Hindlimb muscle (tissue), 1 donor: Measurements from ENCODE around the gene CLNK. TPM values are rescaled to one million over a fixed set of nuclear protein-coding genes. Genes with fewer than 3 reads are reported as not detected.

ENCODE experiments used
- DNase-seq: peaks from one replicate; pipeline ENCODE4 v3.0.0-alpha.2; 2013
- polyA plus RNA-seq: library from polyadenylated mRNA; unstranded; fragments of 120-200 nt; gene quantifications from one replicate; pipeline ENCODE4 v1.2.1, GENCODE V29; 2013; ENCODE audit not compliant: insufficient read length

CLNK gene, protein sequence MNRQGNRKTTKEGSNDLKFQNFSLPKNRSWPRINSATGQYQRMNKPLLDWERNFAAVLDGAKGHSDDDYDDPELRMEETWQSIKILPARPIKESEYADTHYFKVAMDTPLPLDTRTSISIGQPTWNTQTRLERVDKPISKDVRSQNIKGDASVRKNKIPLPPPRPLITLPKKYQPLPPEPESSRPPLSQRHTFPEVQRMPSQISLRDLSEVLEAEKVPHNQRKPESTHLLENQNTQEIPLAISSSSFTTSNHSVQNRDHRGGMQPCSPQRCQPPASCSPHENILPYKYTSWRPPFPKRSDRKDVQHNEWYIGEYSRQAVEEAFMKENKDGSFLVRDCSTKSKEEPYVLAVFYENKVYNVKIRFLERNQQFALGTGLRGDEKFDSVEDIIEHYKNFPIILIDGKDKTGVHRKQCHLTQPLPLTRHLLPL
- 0.30 TPM for polyA plus RNA-seq

GRCh38 chr4:10684631-10685030 lies at the start of gene CLNK:
Gene CLNK, minus strand, starts transcription at chr4:10684768. Its CDS starts 16,899 bp downstream, at chr4:10667869.
- no peak for DNase-seq

- no peak for DNase-seq
Measured at GRCh38 chr4:10733481-10734062, 49.0 kb upstream of the CLNK start.

GRCh38 chr4:10732914-10733415 lies 48.4 kb upstream of the CLNK start:
- DNase-seq, result no peak

GRCh38 chr4:10732235-10732913 lies 47.8 kb upstream of the CLNK start:
- DNase-seq, result no peak

- no peak for DNase-seq
Measured at GRCh38 chr4:10731690-10732089, 47.1 kb upstream of the CLNK start.

GRCh38 chr4:10731162-10731561 lies 46.6 kb upstream of the CLNK start:
- no peak for DNase-seq

- DNase-seq, result no peak
Measured at GRCh38 chr4:10730590-10730989, 46.0 kb upstream of the CLNK start.

GRCh38 chr4:10730019-10730418 lies 45.5 kb upstream of the CLNK start:
- DNase-seq, result no peak

DNA sequence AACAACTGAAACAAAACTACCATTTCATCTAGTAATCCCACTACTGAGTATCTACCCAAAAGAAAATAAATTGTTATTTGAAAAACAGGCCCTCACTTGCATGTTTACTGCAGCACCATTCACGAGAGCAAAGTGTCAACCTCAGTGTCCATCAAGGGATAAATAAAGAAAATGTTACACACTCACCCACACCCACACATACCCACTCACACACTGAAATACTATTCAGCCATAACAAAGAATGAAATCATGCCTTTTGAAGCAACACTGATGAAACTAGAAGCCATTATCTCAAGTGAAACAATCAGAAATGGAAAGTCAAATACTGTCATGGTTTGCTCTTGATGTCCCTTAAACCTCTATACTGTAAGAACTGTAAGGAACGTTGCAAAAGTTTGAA lies 44.8 kb upstream of the CLNK start:
- no peak for DNase-seq

DNA sequence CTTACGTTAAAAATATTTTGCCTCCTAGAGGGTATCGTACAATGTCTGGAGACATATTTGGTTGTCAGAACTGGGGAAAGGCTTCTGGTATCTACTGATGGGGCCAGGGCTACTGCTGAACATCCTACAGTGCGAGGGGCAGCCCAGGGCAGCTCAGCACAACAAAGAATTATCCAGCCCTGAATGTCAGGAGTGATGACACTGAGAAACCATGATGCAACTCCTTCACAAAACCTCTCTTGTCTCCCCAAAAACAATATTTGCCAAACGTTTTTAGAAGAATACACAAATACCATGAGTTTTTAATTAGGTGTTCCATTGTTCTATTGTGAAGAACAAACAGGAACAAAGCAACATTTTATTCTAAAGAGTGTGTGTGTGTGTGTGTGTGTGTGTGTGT lies 43.4 kb upstream of the CLNK start:
- DNase-seq, result no peak

GRCh38 chr4:10727140-10727880 lies 42.7 kb upstream of the CLNK start:
- no peak for DNase-seq

DNA sequence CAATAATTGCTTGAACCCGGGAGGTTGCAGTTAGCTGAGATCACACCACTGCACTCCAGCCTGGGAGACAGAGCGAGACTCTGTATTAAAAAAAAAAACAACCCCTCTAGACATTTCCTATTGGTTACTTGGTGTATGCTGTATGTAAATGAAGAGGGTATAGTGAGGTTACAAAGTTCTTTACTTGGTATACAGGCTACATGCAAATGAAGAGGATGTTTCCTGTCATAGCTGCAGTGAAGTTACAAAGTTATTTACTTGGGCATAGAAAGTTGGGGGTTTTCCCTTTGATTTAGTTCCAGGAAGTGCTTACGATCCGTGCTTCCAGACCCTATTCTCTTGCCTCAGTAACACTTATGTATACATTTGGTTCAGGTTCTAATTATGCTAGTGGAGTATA lies 38.4 kb upstream of the CLNK start:
- DNase-seq, result no peak

- DNase-seq, result no peak
Measured at GRCh38 chr4:10721616-10722015, 37.0 kb upstream of the CLNK start.

DNA sequence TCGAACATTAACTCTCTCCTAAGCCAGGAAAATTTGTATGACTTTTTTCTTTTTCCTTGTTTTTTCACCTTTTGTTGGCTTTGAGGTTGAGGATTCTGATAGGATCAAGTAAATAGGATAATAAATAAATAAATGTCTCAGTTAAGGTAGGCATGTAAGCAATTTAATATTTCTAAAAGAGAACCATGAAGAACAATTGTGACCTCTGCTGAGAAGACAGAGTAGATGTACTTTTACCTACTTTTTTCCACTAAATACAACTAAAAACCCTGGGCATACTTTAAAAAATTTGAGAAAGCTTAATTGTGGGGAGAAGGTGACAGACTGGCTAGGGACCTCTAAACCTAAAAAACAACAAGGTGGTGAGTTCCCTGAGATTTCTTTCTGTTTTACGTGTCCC lies 31.6 kb upstream of the CLNK start:
- DNase-seq, result no peak

DNA sequence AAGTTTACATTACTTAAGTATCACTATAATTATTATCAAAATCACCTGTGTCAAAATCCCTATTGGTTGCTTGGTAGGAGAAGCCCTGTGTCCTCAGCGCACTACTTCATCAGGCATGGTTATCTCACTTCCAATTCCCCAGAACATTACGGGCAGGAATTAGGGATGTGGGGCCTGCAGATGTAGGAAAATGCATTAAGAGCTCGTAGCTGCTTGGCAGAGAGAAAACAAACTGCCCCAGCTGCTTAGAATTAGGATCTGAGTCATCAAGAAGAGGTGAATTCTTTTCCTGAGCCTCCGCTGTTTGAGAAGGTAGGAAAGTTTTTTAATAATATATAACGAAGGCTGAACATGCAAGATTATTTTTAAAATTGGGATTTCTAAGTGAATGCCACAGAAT lies 31.1 kb upstream of the CLNK start:
- peak; percentile 15 for DNase-seq

GRCh38 chr4:10715135-10715534 lies 30.6 kb upstream of the CLNK start:
- DNase-seq, result no peak

- no peak for DNase-seq
Measured at GRCh38 chr4:10713591-10713990, 29.0 kb upstream of the CLNK start.

DNA sequence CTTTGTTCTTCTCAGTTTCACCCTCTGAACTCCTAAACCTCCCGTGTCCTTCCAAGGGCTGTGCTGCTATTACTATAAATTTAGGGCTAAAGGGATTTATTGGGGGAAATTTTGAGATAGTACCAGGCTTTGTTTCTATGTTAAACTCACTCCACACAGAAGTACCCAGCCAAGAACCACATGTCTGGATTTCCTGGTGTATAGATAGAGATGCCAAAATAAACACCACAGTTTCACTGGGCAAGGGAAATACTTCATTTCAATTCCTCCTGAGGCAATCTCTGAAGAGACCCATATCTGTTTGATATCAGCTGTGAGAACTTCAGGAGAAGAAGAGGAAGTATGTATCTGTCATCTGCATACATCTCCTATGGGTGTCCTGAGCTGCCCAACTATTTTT lies 21.7 kb upstream of the CLNK start:
- DNase-seq, result no peak

DNA sequence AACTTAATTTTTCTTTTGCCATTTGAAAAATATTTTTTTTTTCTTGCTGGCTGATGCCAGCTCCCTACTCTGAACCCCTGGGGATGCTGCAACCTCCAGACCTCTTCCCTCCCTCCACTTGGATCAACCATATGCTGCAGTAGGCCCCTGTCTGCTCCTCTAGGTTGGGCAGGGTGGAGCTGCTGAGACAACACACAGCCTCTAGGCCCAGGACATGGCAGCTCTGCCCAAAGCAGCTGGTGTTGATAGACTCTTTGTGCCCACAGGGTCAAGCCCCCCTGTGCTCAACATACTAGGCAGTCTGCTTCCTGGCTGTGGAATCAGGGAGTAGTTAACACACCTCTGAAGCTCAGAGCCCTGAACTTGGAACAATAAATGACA lies 19.9 kb upstream of the CLNK start:
- no peak for DNase-seq

DNA sequence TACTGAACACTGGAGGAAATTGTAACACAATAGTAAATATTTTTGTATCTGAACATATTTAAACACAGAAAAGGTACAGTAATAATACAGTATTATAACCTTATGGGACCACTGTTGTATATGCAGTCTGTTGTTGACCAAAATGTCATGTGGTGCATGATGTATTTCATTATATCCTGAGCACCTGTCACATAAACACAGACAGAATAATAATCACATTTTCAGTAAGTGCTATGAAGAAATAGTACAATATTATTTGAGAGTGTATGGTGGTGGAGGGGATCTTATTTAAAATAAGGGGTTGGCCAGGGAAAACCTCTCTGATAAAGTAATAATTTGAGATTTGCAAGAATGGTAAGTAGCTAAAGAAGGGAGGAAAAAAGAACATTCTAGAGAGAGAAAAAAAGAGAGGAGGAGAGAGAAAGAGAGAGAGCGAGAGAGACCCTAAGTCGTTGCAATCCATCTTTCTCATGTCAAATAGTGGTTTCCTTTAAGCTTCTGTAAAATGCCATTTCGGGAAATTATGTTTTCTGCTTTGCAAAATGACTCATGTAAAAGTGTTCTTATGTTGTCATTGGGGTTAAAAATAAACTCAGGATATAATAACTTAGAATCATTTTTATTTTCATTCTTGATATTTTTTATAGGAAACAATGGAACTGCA lies 19.3 kb upstream of the CLNK start:
- DNase-seq, result no peak

DNA sequence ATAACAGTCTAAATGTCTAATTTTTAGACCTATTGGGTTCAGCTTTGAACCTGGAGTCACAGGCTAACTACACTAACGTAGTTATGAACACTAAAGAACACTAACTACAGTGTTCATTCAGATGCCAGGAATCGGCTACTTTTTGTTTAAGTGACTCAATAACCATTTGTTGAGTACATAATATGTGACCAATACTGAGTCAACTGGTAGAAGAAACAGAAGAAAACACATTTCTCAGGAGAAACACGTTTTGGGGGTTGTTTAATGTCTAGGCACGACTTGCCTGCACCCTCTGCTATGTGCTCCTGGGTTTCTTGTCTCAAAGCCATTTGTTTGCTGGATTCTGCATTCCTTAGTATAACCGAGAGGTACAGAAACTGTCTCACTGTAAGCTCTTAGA lies 18.6 kb upstream of the CLNK start:
- no peak for DNase-seq
